ENCODE measurements around the gene RRAS.
A peak's percentile ranks its signal among the peaks of the same experiment; 100 is the strongest.
"Not testable (repeated sequence)": the region's sequence is repeated elsewhere in the genome, so short reads cannot be mapped to it uniquely, and the experiment has no call there.

Gene RRAS

DNA sequence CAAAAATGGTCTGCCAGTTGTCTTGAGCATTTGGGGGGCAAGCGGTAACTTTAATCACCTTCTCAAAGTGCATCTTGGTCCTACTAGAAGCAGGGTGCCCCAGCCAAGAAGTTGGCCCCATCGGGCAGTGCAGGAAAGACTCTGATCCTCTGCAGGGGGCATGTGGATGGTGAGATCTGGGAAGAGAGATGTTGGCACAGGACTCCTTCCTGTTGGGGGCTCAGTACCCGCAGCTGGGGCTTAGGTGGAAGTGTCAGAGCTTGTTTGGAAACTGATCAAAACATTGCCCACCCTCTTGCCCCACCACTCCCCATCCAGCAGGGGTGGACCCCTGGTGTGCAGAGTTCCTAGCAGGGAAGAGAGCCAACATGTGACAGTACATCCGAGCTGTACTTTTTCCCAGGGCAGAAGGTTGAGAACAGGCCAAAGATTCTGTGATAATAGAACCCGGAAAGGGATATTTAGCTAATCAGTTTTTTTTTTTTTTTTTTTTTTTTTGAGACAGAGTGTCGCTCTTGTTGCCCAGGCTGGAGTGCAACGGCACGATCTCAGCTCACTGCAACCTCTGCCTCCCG, 8.8 kb downstream of the RRAS start:
- DNase-seq (ENCODE audit: low spot score), result no peak

DNA sequence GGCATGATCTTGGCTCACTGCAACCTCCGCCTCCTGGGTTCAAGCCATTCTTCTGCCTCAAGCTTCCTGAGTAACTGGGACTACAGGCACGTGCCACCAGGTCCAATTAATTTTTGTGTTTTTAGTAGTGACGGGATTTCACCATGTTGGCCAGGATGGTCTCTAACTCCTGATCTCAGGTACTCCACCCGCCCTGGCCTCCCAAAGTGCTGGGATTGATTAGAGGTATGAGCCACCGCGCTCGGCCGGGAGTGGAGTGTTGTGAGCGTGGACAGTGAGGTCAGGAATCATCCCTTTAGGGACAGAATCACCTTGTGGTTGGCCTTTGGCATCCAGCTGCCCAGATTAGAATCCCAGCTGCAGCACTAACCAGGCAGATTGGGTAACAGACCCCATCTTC, 10.3 kb downstream of the RRAS start:
- DNase-seq (ENCODE audit: low spot score), result no peak

DNA sequence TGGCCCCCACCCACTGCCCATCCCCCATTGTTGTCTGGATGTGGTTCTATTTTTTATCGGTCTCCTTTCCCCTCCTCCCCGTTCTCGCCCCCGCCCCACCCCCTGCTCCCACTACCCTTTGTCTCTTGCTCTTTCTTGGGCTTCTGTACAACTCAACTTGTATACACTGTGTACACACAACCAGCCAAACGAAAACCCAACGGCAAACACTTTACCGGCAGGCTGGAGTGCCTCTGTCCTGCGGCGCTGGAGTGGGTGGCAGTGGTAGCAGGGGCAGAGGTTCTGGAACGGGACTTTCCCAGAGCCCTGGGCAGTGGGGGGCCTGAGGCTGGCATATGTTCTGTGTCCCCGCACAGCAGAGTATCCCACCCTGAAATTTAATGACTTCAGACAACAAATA, 13.7 kb downstream of the RRAS start:
- DNase-seq (ENCODE audit: low spot score), result no peak

DNA sequence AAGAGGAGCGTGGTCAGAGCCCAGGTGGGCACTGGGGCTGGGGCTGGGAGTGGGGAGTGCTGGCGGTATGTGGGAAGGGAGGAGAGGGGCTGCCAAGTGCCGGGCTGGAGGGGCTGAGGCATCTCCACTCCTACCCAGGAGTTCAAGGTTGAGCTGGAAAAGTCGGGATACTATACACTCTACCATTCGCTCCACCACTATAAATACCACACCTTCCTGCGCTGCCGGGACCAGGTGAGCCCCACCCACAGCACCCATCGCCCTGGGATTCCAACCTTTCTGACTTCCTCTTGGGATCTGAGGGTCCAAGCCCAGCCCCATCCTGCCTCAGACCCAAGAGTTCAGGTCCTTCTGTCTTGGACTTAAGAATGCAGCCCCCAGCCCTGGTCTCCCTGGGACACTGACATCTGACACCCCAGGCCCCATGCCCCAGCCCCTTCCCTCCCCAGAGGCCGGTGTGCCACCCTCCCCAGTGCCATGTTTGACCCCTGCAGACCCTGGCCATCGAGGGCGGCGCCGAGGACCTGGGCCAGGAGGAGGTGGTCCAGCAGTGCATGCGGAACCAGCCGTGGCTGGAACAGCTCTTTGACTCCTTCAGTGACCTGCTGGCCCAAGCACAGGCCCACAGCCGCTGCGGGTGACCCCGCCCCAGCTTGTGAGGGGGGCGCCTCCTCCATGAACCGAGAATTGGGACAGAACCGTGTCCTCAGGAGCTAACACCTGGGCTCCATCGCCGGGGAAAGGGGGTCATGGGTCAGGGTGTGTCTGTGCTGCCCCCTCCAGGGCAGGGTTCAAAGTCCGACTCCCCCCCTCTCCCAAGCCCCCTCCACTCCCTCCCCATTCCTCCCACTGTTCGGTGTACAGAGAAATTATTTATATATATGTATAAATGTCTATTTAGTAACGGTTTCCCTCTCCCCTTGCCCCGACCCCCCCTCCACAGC, 14.7 kb downstream of the RRAS start:
- no peak for DNase-seq (ENCODE audit: low spot score)

DNA sequence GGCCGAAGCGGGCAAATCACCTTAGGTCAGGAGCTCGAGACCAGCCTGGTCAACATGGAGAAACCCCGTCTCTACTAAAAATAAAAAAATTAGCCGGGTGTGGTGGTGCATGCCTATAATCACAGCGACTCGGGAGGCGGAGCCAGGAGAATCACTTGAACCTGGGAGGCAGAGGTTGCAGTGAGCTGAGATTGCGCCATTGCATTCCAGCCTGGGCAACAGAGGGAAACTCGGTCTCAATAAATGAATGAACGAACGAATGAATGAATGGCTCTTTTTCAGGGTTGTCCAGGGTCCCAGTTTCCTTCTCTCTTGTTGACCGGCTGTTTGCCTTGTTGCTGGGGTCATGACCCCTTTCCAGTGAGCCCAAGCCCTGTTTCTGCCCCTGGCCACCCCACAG, 22.1 kb downstream of the RRAS start:
- DNase-seq (ENCODE audit: low spot score), result not testable (repeated sequence)

DNA sequence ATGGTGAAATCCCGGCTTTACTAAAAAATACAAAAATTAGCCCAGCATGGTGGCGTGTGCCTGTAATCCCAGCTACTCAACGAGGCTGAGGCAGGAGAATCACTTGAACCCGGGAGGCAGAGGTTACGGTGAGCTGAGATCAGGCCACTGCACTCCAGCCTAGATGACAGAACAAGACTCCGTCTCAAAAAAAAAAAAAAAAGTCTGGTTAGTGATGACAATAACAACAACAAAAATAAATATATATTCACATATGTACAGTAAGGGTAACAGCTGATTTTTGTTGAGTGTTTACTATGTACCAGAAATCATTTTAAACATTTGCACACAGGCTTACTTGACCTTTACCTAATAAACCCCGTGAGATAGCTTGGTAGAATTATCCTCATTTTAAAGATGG, 23.0 kb downstream of the RRAS start:
- DNase-seq (ENCODE audit: low spot score), result no peak

DNA sequence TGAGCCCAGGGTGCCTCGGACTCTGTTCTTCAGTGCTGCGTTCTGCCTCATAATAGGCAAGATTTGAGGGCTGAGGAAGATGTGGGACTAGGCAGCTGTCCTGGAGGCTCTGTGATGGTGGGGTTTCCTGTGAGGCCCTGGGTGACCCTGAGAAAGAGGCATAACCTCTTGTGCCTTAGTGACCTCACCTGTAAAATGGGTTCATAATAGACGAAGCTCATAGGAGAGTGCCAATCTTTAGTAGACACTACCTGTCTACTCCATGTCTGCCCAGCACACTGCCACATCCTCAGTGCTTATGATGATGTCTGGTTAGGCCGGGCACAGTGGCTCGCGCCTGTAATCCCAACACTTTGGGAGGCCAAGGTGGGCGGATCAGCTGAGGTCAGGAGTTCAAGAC, 23.4 kb downstream of the RRAS start:
- no peak for DNase-seq (ENCODE audit: low spot score)

DNA sequence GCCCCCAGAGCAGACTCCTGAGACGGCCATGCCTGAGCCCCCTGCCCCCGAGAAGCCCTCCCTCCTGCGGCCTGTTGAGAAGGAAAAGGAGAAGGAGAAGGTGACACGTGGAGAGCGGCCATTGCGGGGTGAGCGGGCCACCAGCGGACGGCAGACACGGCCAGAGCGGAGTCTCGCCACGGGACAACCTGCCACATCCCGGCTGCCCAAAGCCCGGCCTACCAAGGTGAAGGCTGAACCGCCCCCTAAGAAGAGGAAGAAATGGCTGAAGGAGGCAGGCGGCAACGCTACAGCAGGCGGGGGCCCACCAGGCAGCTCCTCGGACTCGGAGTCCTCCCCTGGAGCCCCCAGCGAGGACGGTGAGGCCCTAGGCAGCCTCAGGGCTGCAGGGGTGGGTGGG, 24.1 kb downstream of the RRAS start:
- no peak for DNase-seq (ENCODE audit: low spot score)

DNA sequence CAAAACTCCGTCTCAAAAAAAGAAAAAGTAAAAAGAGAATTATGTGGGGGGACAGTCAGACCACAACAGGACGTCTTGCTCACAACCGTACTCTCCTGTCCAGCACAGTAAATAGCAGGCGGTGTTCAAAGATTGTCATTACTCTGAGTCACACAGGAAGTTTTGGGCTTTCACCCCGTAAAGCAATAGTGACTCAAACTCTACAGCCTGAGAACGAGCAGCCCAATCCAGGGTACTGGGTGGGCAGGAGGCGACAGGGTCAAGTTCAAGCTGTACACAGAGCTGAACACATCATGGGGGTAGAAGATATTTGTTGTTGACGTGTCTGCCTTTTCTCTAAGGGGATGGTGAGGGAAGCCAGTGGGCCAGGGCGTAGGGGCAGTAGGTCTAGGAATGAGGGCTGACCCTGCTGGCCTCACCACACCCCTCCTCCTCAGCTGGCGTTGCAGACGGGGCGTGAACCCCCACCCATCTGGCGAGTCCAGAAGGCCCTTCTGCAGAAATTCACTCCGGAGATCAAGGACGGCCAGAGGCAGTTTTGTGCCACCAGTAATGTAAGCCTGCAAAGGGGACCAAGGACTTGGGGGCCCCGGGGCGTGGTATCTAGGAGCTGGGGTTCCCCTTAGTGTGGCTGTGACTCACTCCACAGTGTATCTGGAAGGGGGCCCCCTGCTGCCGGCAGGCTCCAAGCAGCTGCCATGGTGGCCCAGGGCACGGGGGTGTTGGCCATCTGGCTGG, 25.7 kb downstream of the RRAS start:
- DNase-seq (ENCODE audit: low spot score), result peak; percentile 86

DNA sequence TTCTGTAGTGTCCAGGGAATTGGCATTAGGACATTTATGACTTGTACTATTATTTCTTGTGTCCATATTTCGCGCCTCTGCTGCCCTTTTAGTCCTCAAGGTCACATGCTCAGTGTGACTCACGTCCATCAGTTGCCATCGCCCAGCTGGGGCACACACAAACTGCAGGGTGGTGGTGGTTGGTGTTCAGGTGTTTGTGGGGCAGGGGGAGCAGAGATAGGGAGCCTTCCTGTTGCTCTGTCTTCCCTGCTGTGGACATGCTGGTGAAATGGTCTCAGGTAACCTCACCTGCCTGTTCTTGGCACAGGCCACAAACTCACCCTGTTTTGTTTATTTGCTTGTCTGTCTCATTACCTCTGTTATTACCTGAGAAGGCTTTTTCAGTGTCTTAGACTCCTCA, 26.6 kb downstream of the RRAS start:
- peak; percentile 53 for DNase-seq (ENCODE audit: low spot score)

DNA sequence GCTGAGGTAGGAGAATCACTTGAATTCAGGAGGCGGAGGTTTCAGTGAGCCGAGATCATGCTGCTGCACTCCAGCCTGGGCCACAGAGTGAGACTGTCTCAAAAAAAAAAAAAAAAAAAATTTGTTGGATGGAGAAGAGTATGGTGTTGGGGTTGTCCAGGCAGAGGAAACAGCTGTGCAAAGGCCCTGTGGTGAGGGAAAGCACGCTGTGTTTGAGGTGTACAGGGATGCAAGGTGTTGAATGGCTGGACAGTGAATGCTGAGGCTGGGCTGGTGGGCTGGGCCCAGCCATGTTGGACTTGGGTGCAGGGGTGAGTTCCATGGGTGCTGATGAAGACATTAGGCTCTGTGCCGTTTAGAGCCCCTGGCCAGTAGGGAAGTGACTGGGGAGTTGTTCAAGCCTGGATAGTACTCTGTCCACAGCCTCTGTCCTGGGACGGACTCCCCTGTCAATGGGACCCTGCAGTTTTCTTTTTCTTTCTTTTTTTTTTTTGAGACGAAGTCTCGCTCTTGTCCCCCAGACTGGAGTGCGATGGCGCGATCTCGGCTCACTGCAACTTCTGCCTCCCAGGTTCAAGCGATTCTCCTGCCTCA, 30.3 kb downstream of the RRAS start:
- DNase-seq (ENCODE audit: low spot score), result no peak

DNA sequence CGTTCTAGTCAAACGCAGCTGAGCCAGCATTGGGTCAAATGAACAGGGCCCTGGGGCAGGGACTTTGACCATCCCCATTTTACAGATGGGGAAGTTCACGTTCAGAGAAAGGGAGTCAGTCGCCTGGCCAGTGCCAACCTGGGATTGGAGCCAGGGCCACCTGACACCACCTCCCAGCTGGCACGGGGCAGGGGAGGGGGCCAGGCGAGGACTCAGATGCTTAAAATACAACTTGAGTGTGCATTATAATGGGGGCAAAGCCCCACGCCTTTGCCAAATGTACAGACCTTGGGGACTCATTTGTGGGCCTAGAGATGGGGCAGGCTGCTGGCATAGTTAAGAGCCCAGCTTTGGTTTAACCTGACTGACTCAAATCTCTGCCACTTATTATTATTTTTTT, 34.3 kb downstream of the RRAS start:
- no peak for DNase-seq (ENCODE audit: low spot score)

DNA sequence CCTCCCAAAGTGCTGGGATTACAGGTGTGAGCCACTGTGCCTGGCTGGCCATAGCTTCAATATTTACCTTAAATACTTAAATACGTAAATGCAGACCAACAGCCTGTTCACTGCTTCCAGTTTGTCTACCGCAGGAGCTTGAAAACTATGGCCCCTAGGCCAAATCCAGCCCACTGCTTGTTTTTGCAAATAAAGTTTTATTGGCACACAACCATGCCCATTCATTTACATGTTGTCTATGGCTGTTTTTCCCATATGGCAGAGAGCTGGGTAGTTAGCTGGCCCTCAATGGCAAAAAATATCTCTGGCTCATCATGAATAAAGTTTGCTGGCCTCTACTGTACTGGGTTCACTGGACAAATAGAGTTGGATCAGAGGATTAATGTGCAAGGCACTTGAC, 37.1 kb downstream of the RRAS start:
- no peak for DNase-seq (ENCODE audit: low spot score)

DNA sequence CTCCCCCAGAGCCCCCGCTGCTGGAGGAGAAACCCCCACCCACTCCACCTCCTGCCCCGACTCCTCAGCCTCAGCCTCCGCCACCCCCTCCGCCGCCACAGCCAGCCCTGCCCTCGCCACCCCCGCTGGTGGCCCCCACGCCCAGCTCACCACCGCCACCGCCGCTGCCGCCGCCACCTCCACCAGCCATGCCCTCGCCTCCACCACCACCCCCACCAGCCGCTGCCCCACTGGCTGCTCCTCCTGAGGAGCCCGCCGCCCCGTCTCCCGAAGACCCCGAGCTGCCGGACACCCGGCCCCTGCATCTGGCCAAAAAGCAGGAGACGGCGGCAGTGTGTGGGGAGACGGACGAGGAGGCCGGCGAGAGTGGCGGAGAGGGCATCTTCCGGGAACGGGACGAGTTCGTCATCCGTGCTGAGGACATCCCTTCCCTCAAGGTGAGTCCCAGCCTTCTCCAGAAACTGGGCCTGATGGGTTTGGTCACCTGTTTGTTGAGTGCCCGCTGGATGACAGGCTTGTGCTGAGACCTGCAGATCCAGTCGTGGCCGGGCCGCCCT, 38.4 kb downstream of the RRAS start:
- DNase-seq (ENCODE audit: low spot score), result no peak

DNA sequence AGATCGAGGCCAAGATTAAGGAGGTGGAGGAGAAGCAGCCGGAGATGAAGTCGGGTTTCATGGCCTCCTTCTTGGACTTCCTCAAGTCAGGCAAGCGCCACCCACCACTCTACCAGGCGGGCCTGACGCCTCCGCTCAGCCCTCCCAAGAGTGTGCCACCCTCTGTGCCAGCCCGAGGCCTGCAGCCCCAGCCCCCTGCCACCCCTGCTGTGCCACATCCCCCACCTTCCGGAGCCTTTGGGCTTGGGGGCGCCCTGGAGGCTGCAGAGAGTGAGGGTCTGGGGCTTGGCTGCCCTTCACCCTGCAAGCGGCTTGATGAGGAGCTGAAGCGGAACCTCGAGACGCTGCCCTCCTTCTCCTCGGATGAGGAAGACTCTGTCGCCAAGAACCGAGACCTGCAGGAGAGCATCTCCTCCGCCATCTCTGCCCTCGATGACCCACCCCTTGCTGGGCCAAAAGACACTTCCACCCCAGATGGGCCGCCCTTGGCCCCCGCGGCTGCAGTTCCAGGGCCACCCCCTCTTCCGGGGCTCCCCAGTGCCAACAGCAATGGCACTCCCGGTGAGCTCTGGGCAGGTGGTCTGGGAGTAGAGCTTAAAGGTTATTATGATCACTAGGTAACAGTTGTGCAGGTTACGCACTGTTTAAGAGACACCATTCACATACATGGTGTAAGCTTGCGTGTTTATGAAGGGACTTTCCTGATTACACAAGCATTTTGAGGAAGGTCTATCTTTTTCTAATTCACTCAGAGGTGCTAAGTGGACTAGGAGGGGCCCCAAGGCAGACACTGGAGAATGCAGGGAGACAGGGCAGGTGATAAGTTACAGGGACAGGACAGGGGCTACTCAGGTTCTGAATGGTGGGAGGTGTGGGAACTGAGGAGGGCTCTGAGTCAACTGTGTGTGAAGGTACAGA, 40.3 kb downstream of the RRAS start:
- DNase-seq (ENCODE audit: low spot score), result no peak

DNA sequence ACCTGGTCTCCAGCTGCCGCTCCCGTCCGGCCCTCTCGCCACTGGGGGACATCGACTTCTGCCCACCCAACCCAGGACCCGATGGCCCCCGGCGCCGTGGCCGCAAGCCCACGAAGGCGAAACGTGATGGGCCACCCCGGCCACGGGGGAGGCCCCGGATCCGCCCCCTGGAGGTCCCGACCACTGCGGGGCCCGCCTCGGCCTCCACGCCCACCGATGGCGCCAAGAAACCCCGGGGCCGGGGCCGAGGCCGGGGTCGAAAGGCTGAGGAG, 42.3 kb downstream of the RRAS start:
- no peak for DNase-seq (ENCODE audit: low spot score)

DNA sequence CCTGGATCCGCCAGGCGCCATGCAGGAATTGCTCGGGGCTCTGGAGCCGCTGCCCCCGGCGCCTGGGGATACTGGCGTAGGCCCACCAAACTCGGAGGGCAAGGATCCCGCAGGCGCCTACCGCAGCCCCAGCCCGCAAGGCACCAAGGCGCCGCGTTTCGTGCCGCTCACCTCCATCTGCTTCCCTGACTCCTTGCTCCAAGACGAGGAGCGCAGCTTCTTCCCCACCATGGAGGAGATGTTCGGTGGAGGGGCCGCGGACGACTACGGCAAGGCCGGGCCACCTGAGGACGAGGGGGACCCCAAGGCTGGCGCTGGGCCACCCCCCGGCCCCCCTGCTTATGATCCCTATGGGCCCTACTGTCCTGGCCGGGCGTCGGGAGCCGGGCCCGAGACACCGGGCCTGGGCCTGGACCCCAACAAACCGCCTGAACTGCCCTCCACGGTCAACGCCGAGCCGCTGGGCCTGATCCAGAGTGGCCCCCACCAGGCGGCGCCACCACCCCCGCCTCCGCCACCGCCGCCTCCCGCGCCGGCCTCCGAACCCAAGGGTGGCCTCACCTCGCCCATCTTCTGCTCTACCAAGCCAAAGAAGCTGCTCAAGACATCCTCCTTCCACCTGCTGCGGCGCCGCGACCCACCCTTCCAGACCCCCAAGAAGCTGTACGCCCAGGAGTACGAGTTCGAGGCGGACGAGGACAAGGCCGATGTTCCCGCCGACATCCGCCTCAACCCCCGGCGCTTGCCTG, 42.8 kb downstream of the RRAS start:
- no peak for DNase-seq (ENCODE audit: low spot score)

DNA sequence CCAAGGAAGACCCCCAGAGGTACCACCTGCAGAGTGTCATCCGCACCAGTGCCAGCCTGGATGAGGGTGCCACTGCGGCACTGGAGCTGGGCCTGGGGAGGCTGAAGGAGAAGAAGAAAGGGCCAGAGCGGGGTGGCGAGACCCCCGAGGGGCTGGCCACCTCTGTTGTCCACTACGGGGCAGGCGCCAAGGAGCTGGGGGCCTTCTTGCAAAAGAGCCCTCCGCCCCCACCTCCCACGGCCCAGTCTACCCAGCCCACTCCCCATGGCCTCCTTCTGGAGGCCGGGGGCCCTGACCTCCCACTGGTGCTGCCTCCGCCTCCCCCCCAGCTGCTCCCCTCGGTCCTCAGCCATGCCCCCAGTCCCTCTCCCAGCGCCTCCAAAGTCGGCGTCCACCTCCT, 43.5 kb downstream of the RRAS start:
- no peak for DNase-seq (ENCODE audit: low spot score)

DNA sequence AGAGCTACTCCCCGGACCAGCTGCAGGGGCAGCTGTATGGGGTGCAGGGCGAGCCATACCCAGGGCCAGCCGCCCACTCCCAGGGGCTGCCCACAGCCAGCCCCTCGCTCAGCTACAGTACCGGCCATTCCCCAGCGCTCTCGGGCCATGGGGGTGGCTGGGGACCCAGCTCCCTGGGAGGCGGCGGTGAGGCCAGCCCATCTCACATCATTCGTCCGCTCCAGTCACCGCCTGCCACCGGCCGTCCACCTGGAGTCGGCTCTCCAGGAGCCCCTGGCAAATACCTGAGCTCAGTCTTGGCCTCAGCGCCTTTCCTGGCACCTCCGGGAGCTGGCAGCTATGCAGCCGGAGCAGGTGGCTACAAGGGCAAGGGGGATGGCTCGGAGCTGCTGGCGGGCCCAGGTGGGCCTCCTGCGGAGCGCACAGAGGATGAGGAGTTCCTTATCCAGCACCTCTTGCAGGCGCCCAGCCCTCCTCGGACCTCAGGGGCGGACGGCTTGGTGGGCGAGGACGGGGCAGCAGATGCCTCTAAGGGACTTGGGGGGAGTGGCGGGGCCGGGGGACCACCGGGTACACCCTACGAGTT, 44.0 kb downstream of the RRAS start:
- DNase-seq (ENCODE audit: low spot score), result no peak
